H9 (cell line): Measurements from ENCODE around the gene GDPD4. TPM values are rescaled to one million over a fixed set of nuclear protein-coding genes. Genes with fewer than 3 reads are reported as not detected.

Source experiments
- DNase-seq: peaks from one replicate; pipeline ENCODE4 v3.0.0-alpha.2; 2017
- H2AFZ ChIP-seq: one replicate; pipeline ENCODE4 v1.6.1; 2013; ENCODE audit warnings: mild to moderate bottlenecking, low read length, control low read depth, moderate library complexity
- H2AK5ac ChIP-seq: 2 replicates; pipeline ENCODE4 v1.6.1; 2013; ENCODE audit warnings: low read length, control low read depth, mixed read lengths; ENCODE audit not compliant: insufficient read length
- H2BK120ac ChIP-seq: one replicate; pipeline ENCODE4 v1.6.1; 2013; ENCODE audit warnings: low read depth, mild to moderate bottlenecking, low read length, control low read depth, inconsistent platforms; ENCODE audit not compliant: poor library complexity, severe bottlenecking
- H2BK12ac ChIP-seq: 2 replicates; pipeline ENCODE4 v1.6.1; 2013; ENCODE audit warnings: low read length, control low read depth, mixed read lengths, low read depth; ENCODE audit not compliant: insufficient read length
- H2BK15ac ChIP-seq: 2 replicates; pipeline ENCODE4 v1.6.1; 2013; ENCODE audit warnings: low read depth, low read length, control low read depth
- H2BK20ac ChIP-seq: one replicate; pipeline ENCODE4 v1.6.1; 2013; ENCODE audit warnings: low read depth, mild to moderate bottlenecking, low read length, control low read depth, inconsistent platforms; ENCODE audit not compliant: poor library complexity, severe bottlenecking
- H2BK5ac ChIP-seq: 2 replicates; pipeline ENCODE4 v1.6.1; 2013; ENCODE audit warnings: low read length, control low read depth, mixed read lengths; ENCODE audit not compliant: insufficient read length
- H3K14ac ChIP-seq: 2 replicates; pipeline ENCODE4 v1.6.1; 2013; ENCODE audit warnings: low read length, control low read depth; ENCODE audit not compliant: insufficient read depth
- H3K18ac ChIP-seq: 2 replicates; pipeline ENCODE4 v1.6.1; 2013; ENCODE audit warnings: low read depth, mild to moderate bottlenecking, mixed read lengths, low read length, control low read depth; ENCODE audit not compliant: insufficient read length
- H3K23ac ChIP-seq: 2 replicates; pipeline ENCODE4 v1.6.1; 2013; ENCODE audit warnings: low read length, control low read depth, mixed read lengths, low read depth; ENCODE audit not compliant: insufficient read length
- H3K23me2 ChIP-seq: 2 replicates; pipeline ENCODE4 v1.6.1; 2013; ENCODE audit warnings: low read depth, mild to moderate bottlenecking, mixed read lengths, low read length, control low read depth; ENCODE audit not compliant: insufficient read length, poor library complexity, severe bottlenecking
- H3K27ac ChIP-seq: 2 replicates; pipeline ENCODE4 v1.5.1; 2013; ENCODE audit warnings: low read length, control low read depth, mixed read lengths, low read depth; ENCODE audit not compliant: insufficient read length
- H3K27me3 ChIP-seq: 2 replicates; pipeline ENCODE4 v1.6.1; 2013; ENCODE audit warnings: low read length, control low read depth, inconsistent platforms; ENCODE audit not compliant: insufficient read depth
- H3K4ac ChIP-seq: 2 replicates; pipeline ENCODE4 v1.6.1; 2013; ENCODE audit warnings: low read depth, mild to moderate bottlenecking, control low read depth, inconsistent platforms, low read length, moderate library complexity
- H3K4me1 ChIP-seq: 2 replicates; pipeline ENCODE4 v1.6.1; 2013; ENCODE audit warnings: low read length, control low read depth, inconsistent platforms; ENCODE audit not compliant: insufficient read depth
- H3K4me2 ChIP-seq: 2 replicates; pipeline ENCODE4 v1.6.1; 2013; ENCODE audit warnings: low read length, control low read depth, mixed read lengths; ENCODE audit not compliant: insufficient read length, insufficient read depth
- H3K56ac ChIP-seq: 2 replicates; pipeline ENCODE4 v1.6.1; 2013; ENCODE audit warnings: low read depth, mild to moderate bottlenecking, mixed read lengths, low read length, control low read depth; ENCODE audit not compliant: insufficient read length
- H3K79me1 ChIP-seq: 2 replicates; pipeline ENCODE4 v1.6.1; 2013; ENCODE audit warnings: low read depth, mild to moderate bottlenecking, moderate library complexity, low read length, control low read depth, inconsistent platforms; ENCODE audit not compliant: insufficient read depth, poor library complexity, severe bottlenecking
- H3K79me2 ChIP-seq: 2 replicates; pipeline ENCODE4 v1.6.1; 2013; ENCODE audit warnings: low read length, control low read depth, inconsistent platforms; ENCODE audit not compliant: insufficient read depth
- H3K9ac ChIP-seq: 2 replicates; pipeline ENCODE4 v1.6.1; 2013; ENCODE audit warnings: low read length, control low read depth, mixed read lengths; ENCODE audit not compliant: insufficient read length; ENCODE audit errors: extremely low read depth
- H3K9me3 ChIP-seq: one replicate; pipeline ENCODE4 v1.6.1; 2013; ENCODE audit warnings: low read depth, low read length, inconsistent platforms; ENCODE audit not compliant: control insufficient read depth
- H3T11ph ChIP-seq: one replicate; pipeline ENCODE4 v1.6.1; 2013; ENCODE audit warnings: mild to moderate bottlenecking, low read length, control low read depth, inconsistent platforms
- H4K20me1 ChIP-seq: one replicate; pipeline ENCODE4 v1.6.1; 2013; ENCODE audit not compliant: control insufficient read depth, insufficient read length, insufficient read depth
- H4K5ac ChIP-seq: 2 replicates; pipeline ENCODE4 v1.6.1; 2013; ENCODE audit warnings: low read depth, mild to moderate bottlenecking, mixed read lengths, low read length, control low read depth; ENCODE audit not compliant: insufficient read length
- H4K8ac ChIP-seq: replicated peaks from 2 replicates; pipeline ENCODE4 v1.6.1; 2013; ENCODE audit warnings: low read length, control low read depth, mixed read lengths, low read depth; ENCODE audit not compliant: insufficient read length
- H4K91ac ChIP-seq: 2 replicates; pipeline ENCODE4 v1.6.1; 2013; ENCODE audit warnings: low read depth, mild to moderate bottlenecking, moderate library complexity, mixed read lengths, low read length, control low read depth; ENCODE audit not compliant: insufficient read length
- H3K27ac Mint-ChIP-seq, 3 experiments: 2 replicates in 2 of 3; 3 replicates in 1 of 3; pipeline ENCODE4 v1.8.0; 2020 to 2021; ENCODE audit warnings: mixed read lengths in 3 of 3, mild to moderate bottlenecking in 1 of 3, moderate library complexity in 1 of 3
- H3K27me3 Mint-ChIP-seq: 2 replicates; pipeline ENCODE4 v1.8.0; 2021; ENCODE audit warnings: low read depth, mild to moderate bottlenecking, moderate library complexity, mixed read lengths
- H3K36me3 Mint-ChIP-seq, 3 experiments: 2 replicates in 2 of 3; 3 replicates in 1 of 3; pipeline ENCODE4 v1.8.0; 2020 to 2021; ENCODE audit warnings: low read depth in 3 of 3, mixed read lengths in 3 of 3; ENCODE audit not compliant: insufficient read depth in 1 of 3
- H3K4me1 Mint-ChIP-seq, 2 experiments: 2 replicates each; pipeline ENCODE4 v1.8.0; 2020; ENCODE audit warnings: mixed read lengths in 2 of 2
- H3K4me3 Mint-ChIP-seq, 2 experiments: 2 replicates in 1 of 2; 3 replicates in 1 of 2; pipeline ENCODE4 v1.8.0; 2020 to 2021; ENCODE audit warnings: mild to moderate bottlenecking in 2 of 2, mixed read lengths in 2 of 2, moderate library complexity in 1 of 2
- H3K9me3 Mint-ChIP-seq, 2 experiments: 2 replicates in 1 of 2; 3 replicates in 1 of 2; pipeline ENCODE4 v1.8.0; 2020; ENCODE audit warnings: mild to moderate bottlenecking in 2 of 2, mixed read lengths in 2 of 2, moderate library complexity in 1 of 2
- CTCF ChIP-seq: fragments of 200-600 bp; sonication (generic); conservative IDR thresholded peaks from 3 replicates; pipeline ENCODE4 v1.8.0; 2021; ENCODE audit warnings: antibody characterized with exemption, mild to moderate bottlenecking
- WGBS: extraction: QIAGEN DNeasy Blood & Tissue Kit; methylation state at CpG from one replicate; pipeline ENCODE4 v1.1.7; 2013; ENCODE audit warnings: missing lambda C conversion rate, low lambda C conversion rate, mixed read lengths; ENCODE audit not compliant: insufficient read length; ENCODE audit errors: extremely low coverage; 5-methylcytosine and 5-hydroxymethylcytosine counted together
- total RNA-seq: library from RNA; stranded (reverse); gene quantifications from 2 replicates; pipeline ENCODE4 v1.2.1, GENCODE V29; 2021

The GDPD4 gene
- total RNA-seq, 1 experiment from 2014 or later = not detected

GRCh38 chr11:77179681-77180080, 121.8 kb downstream of the GDPD4 start:
- peaks cover 7% of the 10 kb centered on the region; the same call in 1 of the 2 replicates for H3K4me1 ChIP-seq
- no peak for DNase-seq
- no peak overlapping the region for H2BK20ac ChIP-seq
- no peak overlapping the region for H3K14ac ChIP-seq
- no peak overlapping the region for H3K23ac ChIP-seq
- no peak overlapping the region for H2BK5ac ChIP-seq
- H2BK12ac ChIP-seq = no peak overlapping the region
- no peak overlapping the region for H4K91ac ChIP-seq
- Mint-ChIP-seq H3K36me3 (no peaks in the 10 kb centered on the region; a peak in 3 of 7 replicates), H3K9me3 (no peaks in the 10 kb centered on the region; a peak in 1 of 5 replicates), H3K4me1 (peaks cover 21 to 24% of the 10 kb centered on the region in 2 experiments), H3K27me3 (peaks cover 2% of the 10 kb centered on the region), H3K4me3 (no peak overlapping the region), H3K27ac (no peak overlapping the region; a peak in 1 of 7 replicates)
- WGBS = no CpG with 5 or more reads among the region's 19 CpGs
- no peak overlapping the region for H2AFZ ChIP-seq
- TF ChIP-seq CTCF = no peak
- no peak overlapping the region for H3K4ac ChIP-seq
- H3K27me3 ChIP-seq = no peaks in the 10 kb centered on the region
- no peak overlapping the region for H3K56ac ChIP-seq
- no peaks in the 10 kb centered on the region for H3K79me2 ChIP-seq
- no peak overlapping the region for H2AK5ac ChIP-seq
- H2BK120ac ChIP-seq = no peak overlapping the region
- no peak overlapping the region for H4K5ac ChIP-seq
- H3K4me2 ChIP-seq = no peak overlapping the region
- no peak overlapping the region for H3T11ph ChIP-seq
- no peaks in the 10 kb centered on the region for H3K23me2 ChIP-seq
- no peak overlapping the region for H2BK15ac ChIP-seq
- no peak overlapping the region for H3K27ac ChIP-seq
- H4K20me1 ChIP-seq = no peaks in the 10 kb centered on the region
- no peaks in the 10 kb centered on the region for H3K79me1 ChIP-seq
- H3K9me3 ChIP-seq = no peaks in the 10 kb centered on the region
- no peak overlapping the region for H3K18ac ChIP-seq
- no peak overlapping the region for H4K8ac ChIP-seq
- no peak overlapping the region for H3K9ac ChIP-seq
